ENCODE data around the gene RPRML.
"Not testable (repeated sequence)": the region's sequence is repeated elsewhere in the genome, so short reads cannot be mapped to it uniquely, and the experiment has no call there.

The RPRML gene

DNA sequence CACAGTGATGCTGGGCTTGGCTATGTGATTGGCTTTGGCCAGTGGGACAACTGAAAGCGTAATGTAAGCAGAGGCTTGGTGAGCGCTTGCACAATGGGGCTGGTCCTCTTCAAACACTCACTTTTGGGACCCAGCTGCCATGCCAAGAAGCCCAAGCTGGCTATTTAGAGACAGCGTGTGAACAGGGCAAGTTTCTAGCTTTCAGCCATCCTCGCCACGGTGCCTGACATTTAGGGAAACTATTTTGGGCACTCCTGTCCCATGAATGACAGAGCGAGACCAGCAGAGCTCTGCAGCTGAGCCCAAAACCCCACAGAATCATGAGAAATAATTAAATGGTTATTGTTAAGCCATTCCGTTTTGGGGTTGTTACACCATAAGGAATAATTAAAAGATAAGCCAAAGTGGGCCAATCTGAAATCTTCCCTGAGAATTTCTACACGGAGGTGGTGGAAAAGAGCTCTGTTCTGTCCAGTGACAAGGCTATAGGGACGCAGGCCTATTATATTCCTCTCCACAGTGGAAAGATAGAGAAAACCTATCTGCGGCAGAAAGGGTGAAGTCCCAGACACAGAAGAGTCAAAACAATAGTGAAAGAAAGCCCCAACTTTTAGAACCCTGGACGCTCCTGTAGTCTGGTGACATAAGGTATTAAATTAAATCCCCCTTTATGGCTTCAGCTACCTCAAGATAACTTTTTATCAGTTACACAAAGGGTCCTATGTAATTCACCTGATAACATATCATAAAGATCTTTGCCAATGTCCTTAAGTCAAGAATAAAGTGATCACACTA, 10.8 kb upstream of the RPRML start:
- no peaks in the 10 kb centered on the region for H3K9me3 ChIP-seq
- H3K9ac ChIP-seq: no peak overlapping the region
- no peak overlapping the region for H3K4me2 ChIP-seq
- no peak for TF ChIP-seq Cebpa-rat (IDR thresholded peaks at IDR 0.05)
- H3K27ac ChIP-seq: no peak overlapping the region
- H3K27me3 ChIP-seq: no peaks in the 10 kb centered on the region
- no peaks in the 10 kb centered on the region for H4K20me1 ChIP-seq
- H3K36me3 ChIP-seq: no peaks in the 10 kb centered on the region
- H3K4me1 ChIP-seq: peaks cover 19% of the 10 kb centered on the region
- no peak overlapping the region for H3K4me3 ChIP-seq

DNA sequence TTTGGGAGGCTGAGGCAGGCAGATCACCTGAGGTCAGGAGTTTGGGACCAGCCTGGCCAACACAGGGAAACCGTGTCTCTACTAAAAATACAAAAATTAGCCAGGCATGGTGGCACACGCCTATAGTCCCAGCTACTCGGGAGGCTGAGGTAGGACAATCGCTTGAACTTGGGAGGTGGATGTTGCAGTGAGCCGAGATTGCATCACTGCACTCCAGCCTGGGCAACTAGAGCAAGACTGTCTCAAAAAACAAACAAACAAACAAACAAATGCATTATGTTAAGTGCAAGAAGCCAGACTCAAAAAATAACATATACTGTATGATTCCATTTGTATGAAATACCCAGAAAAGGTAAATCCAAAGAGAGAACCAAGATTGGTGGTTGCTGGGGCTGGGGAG, 8.9 kb upstream of the RPRML start:
- not testable (repeated sequence) for H3K36me3 ChIP-seq, H3K4me2 ChIP-seq, H4K20me1 ChIP-seq, H3K27me3 ChIP-seq, H3K27ac ChIP-seq, H3K9me3 ChIP-seq, H3K4me3 ChIP-seq, H3K9ac ChIP-seq
- H3K4me1 ChIP-seq: peaks cover 37% of the 10 kb centered on the region

DNA sequence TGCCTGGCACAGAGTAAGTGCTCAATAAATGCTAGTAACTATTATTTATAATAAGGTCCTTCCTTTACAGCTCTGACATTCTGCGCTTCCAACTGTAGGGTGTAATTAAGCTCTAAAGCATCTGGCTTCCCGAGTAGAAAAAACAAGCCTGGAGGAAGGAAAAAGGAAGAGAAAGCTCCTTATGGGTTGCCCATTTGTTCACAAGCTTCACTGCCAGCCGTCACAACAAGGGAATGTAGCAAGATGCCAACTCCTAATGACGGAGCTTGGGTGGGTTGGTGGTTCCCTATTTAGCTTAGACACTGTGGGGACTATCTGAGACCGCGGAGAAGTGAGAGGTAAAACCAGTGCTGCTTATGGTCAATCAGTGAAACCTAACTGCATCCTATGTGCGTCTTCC, 7.3 kb upstream of the RPRML start:
- H4K20me1 ChIP-seq: no peaks in the 10 kb centered on the region
- H3K27ac ChIP-seq: no peak overlapping the region
- no peak overlapping the region for H3K9ac ChIP-seq
- peaks cover 30% of the 10 kb centered on the region for H3K4me1 ChIP-seq
- TF ChIP-seq Cebpa-rat (IDR thresholded peaks at IDR 0.05): no peak
- no peak overlapping the region for H3K4me2 ChIP-seq
- H3K36me3 ChIP-seq: no peaks in the 10 kb centered on the region
- H3K27me3 ChIP-seq: peaks cover under 1% of the 10 kb centered on the region; the same call in 1 of the 2 replicates
- H3K4me3 ChIP-seq: no peak overlapping the region
- no peaks in the 10 kb centered on the region for H3K9me3 ChIP-seq

DNA sequence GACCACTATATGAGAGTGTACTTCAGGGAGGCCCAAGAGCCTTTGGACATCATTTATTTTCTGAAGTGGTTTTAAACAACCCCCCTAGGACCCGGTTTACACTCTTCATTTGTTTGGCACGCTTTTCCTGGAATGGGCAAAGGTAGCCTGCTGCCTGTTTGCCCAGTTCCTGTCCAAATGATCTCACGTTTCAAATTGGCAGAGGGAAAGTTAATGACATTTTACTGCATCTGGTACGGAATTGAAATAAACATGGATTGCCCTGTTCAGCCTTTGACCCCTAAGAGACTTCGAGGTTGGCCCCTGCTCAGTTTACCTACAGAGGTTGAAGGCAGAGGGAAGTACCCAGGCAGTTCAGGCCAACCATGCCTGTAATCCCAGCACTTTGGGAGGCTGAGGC, 5.8 kb upstream of the RPRML start:
- Histone ChIP-seq H3K27ac (no peak overlapping the region), H3K36me3 (no peaks in the 10 kb centered on the region), H3K4me3 (no peak overlapping the region), H3K4me2 (peak overlapping the region; percentile 55; the same call in 1 of the 2 replicates), H3K9ac (no peak overlapping the region), H3K4me1 (peaks cover 26% of the 10 kb centered on the region), H3K27me3 (peaks cover 13% of the 10 kb centered on the region), H3K9me3 (no peaks in the 10 kb centered on the region), H4K20me1 (no peaks in the 10 kb centered on the region)
- no peak for TF ChIP-seq Cebpa-rat (IDR thresholded peaks at IDR 0.05)

DNA sequence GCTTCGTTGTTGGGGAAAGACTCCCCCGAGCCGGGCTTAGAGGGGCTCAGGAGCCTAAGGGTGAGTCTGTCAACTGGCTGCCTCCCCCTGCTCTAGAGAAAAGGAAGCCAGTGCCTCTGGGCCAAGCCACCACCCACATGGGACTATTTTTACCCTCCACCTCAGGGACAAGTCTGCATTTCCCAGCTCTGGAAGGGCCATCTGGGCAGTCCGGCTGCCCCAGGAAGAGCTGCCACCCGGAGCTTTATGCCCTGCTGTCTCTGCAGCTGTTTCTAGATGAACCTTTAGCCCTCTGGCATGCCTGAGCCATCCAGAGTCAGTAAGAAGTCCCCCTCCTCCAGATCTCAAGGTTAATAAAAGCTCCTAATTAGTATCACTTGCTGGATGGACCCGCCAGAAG, 5.3 kb upstream of the RPRML start:
- no peak for TF ChIP-seq Cebpa-rat (IDR thresholded peaks at IDR 0.05)
- Histone ChIP-seq H3K9me3 (no peaks in the 10 kb centered on the region), H3K27me3 (peaks cover 19% of the 10 kb centered on the region), H3K4me2 (peak overlapping the region; percentile 55; the same call in 1 of the 2 replicates), H4K20me1 (peaks cover 4% of the 10 kb centered on the region), H3K36me3 (no peaks in the 10 kb centered on the region), H3K27ac (no peak overlapping the region), H3K4me3 (no peak overlapping the region), H3K4me1 (peaks cover 29% of the 10 kb centered on the region), H3K9ac (no peak overlapping the region)

DNA sequence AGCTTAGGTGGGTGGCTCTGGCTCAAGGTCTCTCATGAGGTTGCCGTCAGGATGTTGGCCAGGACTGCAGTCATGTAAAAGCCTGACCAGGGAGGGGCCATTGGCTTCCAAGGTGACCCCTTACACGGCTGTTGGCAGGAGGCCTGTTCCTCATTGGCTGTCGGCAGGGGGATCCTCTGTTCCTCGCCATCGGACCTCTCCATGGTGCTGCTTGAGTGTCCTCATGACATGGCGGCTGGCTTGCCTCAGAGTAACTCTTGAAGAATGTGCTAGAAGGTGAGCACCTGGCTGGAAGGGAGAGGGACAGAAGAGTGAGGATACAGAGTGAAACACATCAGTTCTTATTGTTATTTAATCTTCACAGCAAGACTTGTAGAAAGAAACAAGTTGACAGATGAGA, 4.7 kb upstream of the RPRML start:
- Histone ChIP-seq H3K36me3 (no peaks in the 10 kb centered on the region), H3K9me3 (no peaks in the 10 kb centered on the region), H4K20me1 (peaks cover 7% of the 10 kb centered on the region), H3K27me3 (peaks cover 25% of the 10 kb centered on the region), H3K4me2 (peak overlapping the region; percentile 55), H3K9ac (no peak overlapping the region), H3K4me3 (no peak overlapping the region), H3K4me1 (peaks cover 35% of the 10 kb centered on the region), H3K27ac (no peak overlapping the region)
- no peak for TF ChIP-seq Cebpa-rat (IDR thresholded peaks at IDR 0.05)

DNA sequence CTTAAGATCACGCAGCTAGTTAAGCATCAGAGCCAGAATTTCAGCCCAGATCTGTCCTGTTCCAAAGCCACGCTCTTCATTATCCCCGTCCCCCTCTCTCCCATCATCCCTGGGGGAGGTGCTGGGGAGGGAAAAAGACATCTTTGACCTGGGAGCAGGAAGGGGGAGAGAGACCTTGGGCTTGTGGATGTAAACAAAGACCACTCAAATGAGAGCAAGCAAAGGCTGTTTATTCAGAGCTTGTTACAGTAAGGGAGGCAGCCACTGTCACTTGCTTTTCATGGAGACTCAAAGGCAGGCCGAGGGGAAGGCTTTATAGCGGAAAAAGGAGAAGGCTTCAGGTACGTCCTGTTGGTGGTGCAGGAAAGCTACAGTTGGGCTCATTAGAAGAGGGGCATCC, 3.5 kb upstream of the RPRML start:
- Histone ChIP-seq H4K20me1 (peaks cover 19% of the 10 kb centered on the region), H3K27me3 (peaks cover 37% of the 10 kb centered on the region), H3K4me2 (peak overlapping the region; percentile 55), H3K4me1 (peaks cover 47% of the 10 kb centered on the region), H3K27ac (no peak overlapping the region), H3K9me3 (no peaks in the 10 kb centered on the region), H3K36me3 (no peaks in the 10 kb centered on the region), H3K4me3 (no peak overlapping the region), H3K9ac (no peak overlapping the region)
- no peak for TF ChIP-seq Cebpa-rat (IDR thresholded peaks at IDR 0.05)

DNA sequence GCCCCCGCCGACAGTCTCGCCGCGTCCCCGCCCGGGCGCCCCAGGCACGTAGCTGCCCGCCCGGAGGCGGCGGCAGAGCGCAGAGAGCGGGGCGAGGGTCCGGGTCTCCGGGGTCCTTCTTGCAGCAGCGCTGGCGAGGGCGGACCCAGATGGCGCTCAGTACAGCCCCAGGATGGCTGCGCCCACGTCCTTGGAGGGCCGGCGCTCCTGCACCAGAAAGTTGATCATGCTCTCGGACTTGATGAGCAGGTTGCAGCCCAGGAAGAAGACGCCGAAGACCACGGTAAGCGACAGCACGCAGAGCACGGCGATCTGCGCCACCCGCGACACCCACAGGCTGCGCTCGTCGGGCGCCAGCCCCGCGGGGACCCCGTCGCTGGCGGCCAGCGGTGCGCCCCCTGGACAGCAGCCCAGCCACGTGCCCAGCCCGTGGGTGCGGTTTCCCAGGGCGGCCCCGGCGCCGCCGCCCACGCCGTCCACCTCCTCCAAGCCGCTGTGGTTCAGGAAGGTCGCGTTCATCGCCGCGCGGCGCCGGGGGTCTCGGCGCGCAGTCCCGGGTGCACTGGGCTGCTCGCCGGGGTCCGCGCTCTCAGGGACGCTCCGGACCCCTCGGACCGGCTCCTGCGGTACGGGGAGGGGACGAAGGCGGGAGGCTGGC, 435 bp downstream of the RPRML start:
- Histone ChIP-seq H3K9me3 (no peaks in the 10 kb centered on the region), H3K36me3 (no peaks in the 10 kb centered on the region), H3K4me1 (peaks cover 44% of the 10 kb centered on the region), H3K27ac (no peak overlapping the region), H3K4me2 (peak overlapping the region; percentile 100), H3K4me3 (peak overlapping the region; percentile 73), H4K20me1 (peaks cover 29% of the 10 kb centered on the region), H3K27me3 (peaks cover 48% of the 10 kb centered on the region), H3K9ac (peak overlapping the region; percentile 48; the same call in 1 of the 2 replicates)
- no peak for TF ChIP-seq Cebpa-rat (IDR thresholded peaks at IDR 0.05)

DNA sequence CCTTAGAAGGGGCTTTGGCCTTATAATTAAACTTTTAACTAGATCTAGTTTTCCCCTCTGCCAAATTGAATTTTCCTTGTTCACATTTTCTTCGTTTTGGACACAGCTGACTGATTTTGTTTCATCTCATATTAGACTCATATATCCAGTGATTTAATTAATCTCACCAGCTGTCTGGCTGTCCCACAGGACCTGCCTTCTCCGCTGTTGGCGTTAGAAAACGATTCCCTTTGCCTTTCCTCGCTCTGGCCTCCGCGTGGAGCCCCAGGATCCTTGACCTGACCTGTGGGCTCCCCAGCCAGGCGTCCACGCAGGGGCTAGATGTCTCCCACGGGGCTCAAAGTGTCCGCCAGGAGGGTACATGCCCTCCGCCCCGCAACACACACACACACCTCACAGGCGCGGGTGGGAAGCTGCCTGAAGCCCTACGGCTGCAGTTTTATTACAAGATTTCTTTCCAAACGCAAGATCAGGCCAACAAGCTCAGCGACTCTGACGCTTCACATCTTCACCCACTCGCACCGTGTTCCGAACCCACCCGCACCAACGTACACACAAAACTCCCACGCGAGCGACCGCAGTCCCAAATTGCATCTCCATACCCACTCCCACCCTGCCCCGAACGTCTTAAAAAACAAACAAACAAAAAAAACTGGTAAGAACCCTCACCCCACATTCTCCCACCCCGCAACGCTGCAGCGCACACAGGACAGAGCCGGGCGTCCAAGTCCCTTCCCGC, 1.1 kb downstream of the RPRML start:
- Histone ChIP-seq H3K4me1 (peaks cover 37% of the 10 kb centered on the region), H3K9ac (peak overlapping the region; percentile 48; the same call in 1 of the 2 replicates), H3K4me3 (peak overlapping the region; percentile 73), H3K27ac (no peak overlapping the region), H4K20me1 (peaks cover 29% of the 10 kb centered on the region), H3K9me3 (no peaks in the 10 kb centered on the region), H3K27me3 (peaks cover 48% of the 10 kb centered on the region), H3K36me3 (no peaks in the 10 kb centered on the region), H3K4me2 (peak overlapping the region; percentile 100)
- no peak for TF ChIP-seq Cebpa-rat (IDR thresholded peaks at IDR 0.05)

DNA sequence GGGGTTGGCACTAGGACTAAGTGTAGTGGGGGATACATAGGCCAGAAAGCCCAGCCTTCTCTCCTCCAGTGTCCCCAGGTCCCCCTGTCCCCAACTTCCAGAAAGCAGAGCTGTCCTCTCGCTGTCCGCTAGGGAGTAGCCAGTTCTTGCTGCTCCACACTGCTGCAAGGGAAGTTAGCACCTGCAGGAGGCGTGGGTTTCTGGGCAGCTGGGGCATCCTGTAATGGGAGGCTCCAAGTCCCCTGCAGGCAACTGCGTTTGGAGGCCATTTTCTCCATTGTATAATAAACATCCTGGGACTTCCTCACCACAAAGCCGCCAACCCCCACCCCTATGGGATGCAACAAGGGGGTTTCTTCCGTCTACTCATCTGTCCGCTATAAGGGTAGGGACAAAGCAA, 1.7 kb downstream of the RPRML start:
- H3K27ac ChIP-seq: no peak overlapping the region
- peaks cover 48% of the 10 kb centered on the region for H3K27me3 ChIP-seq
- no peak for TF ChIP-seq Cebpa-rat (IDR thresholded peaks at IDR 0.05)
- no peaks in the 10 kb centered on the region for H3K36me3 ChIP-seq
- no peaks in the 10 kb centered on the region for H3K9me3 ChIP-seq
- H3K9ac ChIP-seq: no peak overlapping the region
- H3K4me3 ChIP-seq: no peak overlapping the region
- peak overlapping the region; percentile 100 for H3K4me2 ChIP-seq
- peaks cover 29% of the 10 kb centered on the region for H4K20me1 ChIP-seq
- peaks cover 32% of the 10 kb centered on the region for H3K4me1 ChIP-seq
